Transverse colon (tissue), 4 donors: ENCODE results near the gene SLC22A6.

Experiments
- EP300 ChIP-seq: sonication (generic); formaldehyde crosslinking; IDR thresholded peaks from one replicate; pipeline ENCODE4 v1.6.1; 2017; ENCODE audit warnings: antibody characterized with exemption, low read depth
- POLR2A ChIP-seq: fragments of 450-650 bp; IDR thresholded peaks from one replicate; pipeline ENCODE4 v1.6.1; 2016; ENCODE audit warnings: antibody characterized with exemption, mild to moderate bottlenecking, moderate library complexity
- POLR2AphosphoS5 ChIP-seq, 3 donors: sonication (generic); formaldehyde crosslinking; IDR thresholded peaks; one replicate each; pipeline ENCODE4 v1.6.1; 2016; ENCODE audit warnings: antibody characterized with exemption in 3 of 3
- TF ChIP-seq, protein P1 (sequence below), 5 experiments: fragments of 200-600 bp in 3 of 5; fragments of 450-650 bp in 2 of 5; sonication (generic) in 3 of 5; IDR thresholded peaks; 1 replicate in 2 of 5; 2 replicates in 3 of 5; pipeline ENCODE4 v1.5.1; 2016 to 2017; ENCODE audit warnings: antibody characterized with exemption in 5 of 5, inconsistent platforms in 3 of 5, mild to moderate bottlenecking in 2 of 5, moderate library complexity in 1 of 5

DNA sequence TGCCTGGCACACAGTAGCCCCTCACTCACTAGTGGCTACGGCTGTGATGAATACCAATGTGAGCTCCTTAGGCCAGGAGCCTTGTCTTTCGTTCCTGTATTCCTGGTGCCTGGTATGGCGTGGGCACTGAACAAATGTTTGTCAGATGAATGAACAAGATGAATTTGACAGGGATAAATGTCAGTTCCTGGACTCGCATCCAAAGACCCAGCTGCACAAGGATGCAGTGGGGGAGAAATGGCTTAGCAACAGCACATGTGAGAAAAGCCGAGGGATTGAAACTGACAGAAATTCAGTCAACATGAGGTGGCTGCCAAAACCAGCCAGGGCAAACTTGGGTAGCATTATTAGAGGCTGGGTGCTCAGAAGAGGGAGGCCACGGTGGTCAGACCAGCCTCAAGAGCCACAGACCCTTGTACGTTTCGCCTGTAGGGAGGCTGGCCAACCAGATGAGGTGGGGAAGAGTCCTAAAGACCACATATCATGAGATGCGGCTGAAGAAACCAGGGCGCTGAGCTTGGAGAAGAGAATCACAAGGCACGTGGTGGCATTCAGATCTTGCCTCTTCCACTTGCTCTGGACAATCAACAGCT lies 38.6 kb upstream of the SLC22A6 start:
- TF ChIP-seq, protein P1, sequence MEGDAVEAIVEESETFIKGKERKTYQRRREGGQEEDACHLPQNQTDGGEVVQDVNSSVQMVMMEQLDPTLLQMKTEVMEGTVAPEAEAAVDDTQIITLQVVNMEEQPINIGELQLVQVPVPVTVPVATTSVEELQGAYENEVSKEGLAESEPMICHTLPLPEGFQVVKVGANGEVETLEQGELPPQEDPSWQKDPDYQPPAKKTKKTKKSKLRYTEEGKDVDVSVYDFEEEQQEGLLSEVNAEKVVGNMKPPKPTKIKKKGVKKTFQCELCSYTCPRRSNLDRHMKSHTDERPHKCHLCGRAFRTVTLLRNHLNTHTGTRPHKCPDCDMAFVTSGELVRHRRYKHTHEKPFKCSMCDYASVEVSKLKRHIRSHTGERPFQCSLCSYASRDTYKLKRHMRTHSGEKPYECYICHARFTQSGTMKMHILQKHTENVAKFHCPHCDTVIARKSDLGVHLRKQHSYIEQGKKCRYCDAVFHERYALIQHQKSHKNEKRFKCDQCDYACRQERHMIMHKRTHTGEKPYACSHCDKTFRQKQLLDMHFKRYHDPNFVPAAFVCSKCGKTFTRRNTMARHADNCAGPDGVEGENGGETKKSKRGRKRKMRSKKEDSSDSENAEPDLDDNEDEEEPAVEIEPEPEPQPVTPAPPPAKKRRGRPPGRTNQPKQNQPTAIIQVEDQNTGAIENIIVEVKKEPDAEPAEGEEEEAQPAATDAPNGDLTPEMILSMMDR (IDR thresholded peaks at IDR 0.05), result no peak
- no peak for TF ChIP-seq EP300
- no peak for TF ChIP-seq POLR2A
- TF ChIP-seq POLR2AphosphoS5 (IDR thresholded peaks at IDR 0.05), result no peak
